T-helper 22 cell (primary cell): ENCODE measurements around the gene EP400.
"Not testable (repeated sequence)": the region's sequence is repeated elsewhere in the genome, so short reads cannot be mapped to it uniquely, and the experiment has no call there.

ENCODE experiments used
- DNase-seq: peaks from one replicate; pipeline ENCODE4 v3.0.0-alpha.2; 2020; ENCODE audit warnings: low read depth

Gene EP400

GRCh38 chr12:132045751-132046150, 96.0 kb downstream of the EP400 start:
- DNase-seq, result no peak

- no peak for DNase-seq
These were observed 96.8 kb downstream of the EP400 start for GRCh38 chr12:132046561-132046960.

GRCh38 chr12:132047630-132048029, 97.9 kb downstream of the EP400 start:
- DNase-seq, result not testable (repeated sequence)

GRCh38 chr12:132049442-132049841, 99.7 kb downstream of the EP400 start:
- DNase-seq, result no peak

GRCh38 chr12:132049876-132050275, 100.1 kb downstream of the EP400 start:
- DNase-seq, result no peak

- not testable (repeated sequence) for DNase-seq
These were observed 102.0 kb downstream of the EP400 start for GRCh38 chr12:132051718-132052117.

GRCh38 chr12:132052196-132052932, 102.6 kb downstream of the EP400 start:
- DNase-seq, result no peak

- DNase-seq, result no peak
These were observed 103.9 kb downstream of the EP400 start for GRCh38 chr12:132053338-132054330.

- no peak for DNase-seq
These were observed 105.2 kb downstream of the EP400 start for GRCh38 chr12:132054983-132055382.

- DNase-seq, result no peak
These were observed 105.9 kb downstream of the EP400 start for GRCh38 chr12:132055535-132056096.

- no peak for DNase-seq
These were observed 106.6 kb downstream of the EP400 start for GRCh38 chr12:132056320-132056719.

GRCh38 chr12:132056951-132057350, 107.2 kb downstream of the EP400 start:
- no peak for DNase-seq

- no peak for DNase-seq
These were observed 107.9 kb downstream of the EP400 start for GRCh38 chr12:132057691-132058090.

GRCh38 chr12:132061197-132061596, 111.5 kb downstream of the EP400 start:
- no peak for DNase-seq

GRCh38 chr12:132061641-132062430, 112.1 kb downstream of the EP400 start:
- no peak for DNase-seq

- DNase-seq, result no peak
These were observed 112.7 kb downstream of the EP400 start for GRCh38 chr12:132062481-132062880.

- no peak for DNase-seq
These were observed 113.7 kb downstream of the EP400 start for GRCh38 chr12:132063491-132063890.

- DNase-seq, result no peak
These were observed 114.9 kb downstream of the EP400 start for GRCh38 chr12:132064631-132065030.

- DNase-seq, result no peak
These were observed 115.5 kb downstream of the EP400 start for GRCh38 chr12:132065203-132065602.

GRCh38 chr12:132065609-132066344, 116.0 kb downstream of the EP400 start:
- DNase-seq, result no peak

GRCh38 chr12:132066345-132066685, 116.6 kb downstream of the EP400 start:
- no peak for DNase-seq
